ENCODE measurements around the gene SCARF1. TPM values are rescaled to one million over a fixed set of nuclear protein-coding genes. Genes with fewer than 3 reads are reported as not detected.
"Not testable (repeated sequence)": the region's sequence is repeated elsewhere in the genome, so short reads cannot be mapped to it uniquely, and the experiment has no call there.

Gene SCARF1
- total RNA-seq, 1 donor from 2014 or later, result 0.64 TPM

DNA sequence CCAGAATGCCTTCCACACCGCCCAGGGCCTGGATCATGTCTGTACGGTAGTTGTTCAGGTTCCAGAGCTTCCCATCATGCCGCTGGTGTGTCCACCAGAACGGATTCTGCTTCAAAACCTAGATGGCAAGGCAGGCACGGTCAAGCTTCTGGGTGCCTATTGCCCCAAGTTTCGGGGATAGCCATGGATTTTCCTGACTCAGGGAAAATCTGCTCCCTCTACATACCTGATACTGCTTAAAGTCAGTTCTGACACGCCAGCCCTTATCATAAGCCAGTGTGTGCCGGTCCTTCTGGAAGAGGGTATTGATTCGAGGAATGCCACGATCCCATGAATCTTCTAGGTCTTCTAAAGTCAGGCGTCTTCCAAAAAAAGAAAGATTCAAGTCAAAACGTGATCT lies 15.5 kb upstream of the SCARF1 start:
- Mint-ChIP-seq H3K36me3 (ENCODE audit: unreplicated experiment) (peaks cover 50% of the 10 kb centered on the region), H3K9me3 (ENCODE audit: unreplicated experiment) (no peaks in the 10 kb centered on the region), H3K4me3 (ENCODE audit: unreplicated experiment) (no peak overlapping the region), H3K27ac (ENCODE audit: unreplicated experiment) (no peak overlapping the region), H3K4me1 (ENCODE audit: unreplicated experiment) (no peaks in the 10 kb centered on the region), H3K27me3 (ENCODE audit: unreplicated experiment) (no peaks in the 10 kb centered on the region)
- TF ChIP-seq, protein P1, sequence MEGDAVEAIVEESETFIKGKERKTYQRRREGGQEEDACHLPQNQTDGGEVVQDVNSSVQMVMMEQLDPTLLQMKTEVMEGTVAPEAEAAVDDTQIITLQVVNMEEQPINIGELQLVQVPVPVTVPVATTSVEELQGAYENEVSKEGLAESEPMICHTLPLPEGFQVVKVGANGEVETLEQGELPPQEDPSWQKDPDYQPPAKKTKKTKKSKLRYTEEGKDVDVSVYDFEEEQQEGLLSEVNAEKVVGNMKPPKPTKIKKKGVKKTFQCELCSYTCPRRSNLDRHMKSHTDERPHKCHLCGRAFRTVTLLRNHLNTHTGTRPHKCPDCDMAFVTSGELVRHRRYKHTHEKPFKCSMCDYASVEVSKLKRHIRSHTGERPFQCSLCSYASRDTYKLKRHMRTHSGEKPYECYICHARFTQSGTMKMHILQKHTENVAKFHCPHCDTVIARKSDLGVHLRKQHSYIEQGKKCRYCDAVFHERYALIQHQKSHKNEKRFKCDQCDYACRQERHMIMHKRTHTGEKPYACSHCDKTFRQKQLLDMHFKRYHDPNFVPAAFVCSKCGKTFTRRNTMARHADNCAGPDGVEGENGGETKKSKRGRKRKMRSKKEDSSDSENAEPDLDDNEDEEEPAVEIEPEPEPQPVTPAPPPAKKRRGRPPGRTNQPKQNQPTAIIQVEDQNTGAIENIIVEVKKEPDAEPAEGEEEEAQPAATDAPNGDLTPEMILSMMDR (IDR thresholded peaks at IDR 0.05), result no peak
- no peak for DNase-seq (ENCODE audit: extremely low spot score, unreplicated experiment)

DNA sequence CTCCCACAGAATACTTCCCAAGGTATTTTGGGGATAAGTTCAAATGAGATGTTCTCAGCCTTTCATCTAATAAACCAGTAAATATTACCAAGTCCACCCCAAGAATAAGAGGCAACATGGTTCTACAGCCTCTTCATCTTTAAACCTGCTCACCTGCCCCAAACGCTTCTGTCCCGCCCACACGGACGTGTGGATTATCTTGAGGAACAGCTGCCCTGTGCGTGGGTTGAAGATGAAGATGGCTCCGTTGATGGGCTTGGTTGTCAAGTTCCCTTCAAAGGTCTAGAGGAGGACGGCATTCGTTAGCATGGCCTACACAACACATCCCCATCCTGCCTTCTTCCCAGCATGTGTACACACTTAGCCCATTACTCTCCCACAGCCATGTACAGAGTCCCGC lies 12.6 kb upstream of the SCARF1 start:
- Mint-ChIP-seq H3K9me3 (ENCODE audit: unreplicated experiment) (no peaks in the 10 kb centered on the region), H3K27ac (ENCODE audit: unreplicated experiment) (no peak overlapping the region), H3K4me1 (ENCODE audit: unreplicated experiment) (no peaks in the 10 kb centered on the region), H3K27me3 (ENCODE audit: unreplicated experiment) (no peaks in the 10 kb centered on the region), H3K36me3 (ENCODE audit: unreplicated experiment) (peaks cover 69% of the 10 kb centered on the region), H3K4me3 (ENCODE audit: unreplicated experiment) (no peak overlapping the region)
- DNase-seq (ENCODE audit: extremely low spot score, unreplicated experiment), result no peak
- TF ChIP-seq, protein P1 (IDR thresholded peaks at IDR 0.05), result no peak

DNA sequence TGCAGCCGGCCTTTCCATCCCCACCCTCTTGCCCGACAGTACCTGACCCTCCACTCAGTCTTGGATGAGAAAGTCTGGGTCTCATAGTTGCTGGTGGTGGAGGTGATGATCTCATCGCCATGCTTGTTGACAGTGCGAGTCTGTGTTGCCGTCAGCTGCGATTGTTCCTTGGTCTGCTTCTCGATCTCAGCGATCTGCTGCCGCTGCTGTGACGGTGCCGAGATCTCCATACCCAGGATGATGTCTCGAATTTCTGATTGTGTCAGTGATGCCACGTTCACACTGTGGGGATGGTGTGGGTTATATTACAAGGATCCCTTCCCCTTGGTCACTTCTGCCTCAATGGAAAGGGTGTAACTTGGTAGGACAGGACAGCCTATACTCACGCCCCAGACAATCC lies 8.2 kb upstream of the SCARF1 start:
- H3K27me3 Mint-ChIP-seq (ENCODE audit: unreplicated experiment), result no peaks in the 10 kb centered on the region
- TF ChIP-seq, protein P1 (IDR thresholded peaks at IDR 0.05), result no peak
- peaks cover 4% of the 10 kb centered on the region for H3K4me1 Mint-ChIP-seq (ENCODE audit: unreplicated experiment)
- H3K27ac Mint-ChIP-seq (ENCODE audit: unreplicated experiment), result no peak overlapping the region
- H3K4me3 Mint-ChIP-seq (ENCODE audit: unreplicated experiment), result no peak overlapping the region
- H3K9me3 Mint-ChIP-seq (ENCODE audit: unreplicated experiment), result no peaks in the 10 kb centered on the region
- H3K36me3 Mint-ChIP-seq (ENCODE audit: unreplicated experiment), result peaks cover 52% of the 10 kb centered on the region
- DNase-seq (ENCODE audit: extremely low spot score, unreplicated experiment), result no peak

DNA sequence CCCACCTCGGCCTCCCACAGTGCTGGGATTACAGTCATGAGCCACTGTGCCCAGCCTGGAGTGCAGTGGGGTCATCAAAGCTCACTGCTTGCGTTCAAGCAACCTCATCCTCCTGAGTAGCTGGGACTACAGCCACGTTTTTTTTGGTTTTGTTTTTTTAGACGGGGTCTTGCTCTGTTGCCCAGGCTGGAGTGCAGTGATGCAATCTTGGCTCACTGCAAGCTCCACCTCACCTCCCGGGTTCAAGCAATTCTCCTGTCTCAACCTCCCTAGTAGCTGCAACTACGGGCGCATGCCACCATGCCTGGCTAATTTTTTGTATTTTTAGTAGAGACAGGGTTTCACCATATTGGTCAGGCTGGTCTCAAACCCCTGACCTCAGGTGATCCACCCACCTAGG lies 7.3 kb upstream of the SCARF1 start:
- not testable (repeated sequence) for H3K27ac Mint-ChIP-seq (ENCODE audit: unreplicated experiment); H3K9me3 Mint-ChIP-seq (ENCODE audit: unreplicated experiment); H3K27me3 Mint-ChIP-seq (ENCODE audit: unreplicated experiment); H3K4me1 Mint-ChIP-seq (ENCODE audit: unreplicated experiment); DNase-seq (ENCODE audit: extremely low spot score, unreplicated experiment); H3K4me3 Mint-ChIP-seq (ENCODE audit: unreplicated experiment)
- peaks cover 42% of the 10 kb centered on the region for H3K36me3 Mint-ChIP-seq (ENCODE audit: unreplicated experiment)

DNA sequence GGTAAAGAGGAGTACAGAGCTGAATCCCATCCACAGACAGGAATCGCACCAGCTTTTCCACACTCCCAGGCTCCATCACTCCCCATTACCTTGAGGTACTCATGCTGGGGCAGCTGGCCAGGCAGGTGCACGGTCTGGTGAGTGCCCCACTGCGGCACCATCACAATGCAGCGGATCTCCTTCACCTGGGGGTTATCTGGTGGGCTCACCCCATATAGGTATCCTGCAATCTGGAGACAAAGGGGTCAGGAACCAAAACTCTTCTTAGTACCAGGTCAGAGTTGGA lies 6.0 kb upstream of the SCARF1 start:
- Mint-ChIP-seq H3K4me3 (ENCODE audit: unreplicated experiment) (no peak overlapping the region), H3K4me1 (ENCODE audit: unreplicated experiment) (peaks cover 7% of the 10 kb centered on the region), H3K9me3 (ENCODE audit: unreplicated experiment) (no peaks in the 10 kb centered on the region), H3K27me3 (ENCODE audit: unreplicated experiment) (no peaks in the 10 kb centered on the region), H3K36me3 (ENCODE audit: unreplicated experiment) (peaks cover 35% of the 10 kb centered on the region), H3K27ac (ENCODE audit: unreplicated experiment) (no peak overlapping the region)
- no peak for DNase-seq (ENCODE audit: extremely low spot score, unreplicated experiment)
- TF ChIP-seq, protein P1 (IDR thresholded peaks at IDR 0.05), result no peak
